Measurements from ENCODE around the gene MARK2. TPM values are rescaled to one million over a fixed set of nuclear protein-coding genes. Genes with fewer than 3 reads are reported as not detected.

Gene MARK2
- total and polyA plus RNA-seq, 2 of the 8 experiments (the other 6 are each of a cell fraction or from before 2014, with no cell fraction given): 19.3 to 58.5 TPM

DNA sequence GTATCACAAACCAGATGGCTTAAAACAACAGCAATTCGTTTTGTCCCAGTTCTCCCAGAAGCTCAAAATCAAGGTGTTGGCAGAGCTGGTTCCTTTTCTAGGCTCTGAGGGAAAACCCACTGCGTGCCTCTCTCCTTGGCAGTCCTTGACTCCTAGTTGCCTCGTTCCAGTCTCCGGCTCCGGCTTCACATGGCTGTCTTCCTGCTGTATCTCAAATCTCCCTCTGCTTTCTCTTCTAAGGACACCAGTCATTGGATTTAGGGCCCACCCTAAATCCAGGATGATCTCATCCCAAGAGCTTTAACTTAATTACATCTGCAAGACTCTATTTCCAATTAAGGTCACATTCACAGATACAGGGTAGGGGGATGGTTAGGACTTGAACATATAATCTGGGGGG lies 90.7 kb downstream of the MARK2 start (continued):
- TF ChIP-seq, protein P1, sequence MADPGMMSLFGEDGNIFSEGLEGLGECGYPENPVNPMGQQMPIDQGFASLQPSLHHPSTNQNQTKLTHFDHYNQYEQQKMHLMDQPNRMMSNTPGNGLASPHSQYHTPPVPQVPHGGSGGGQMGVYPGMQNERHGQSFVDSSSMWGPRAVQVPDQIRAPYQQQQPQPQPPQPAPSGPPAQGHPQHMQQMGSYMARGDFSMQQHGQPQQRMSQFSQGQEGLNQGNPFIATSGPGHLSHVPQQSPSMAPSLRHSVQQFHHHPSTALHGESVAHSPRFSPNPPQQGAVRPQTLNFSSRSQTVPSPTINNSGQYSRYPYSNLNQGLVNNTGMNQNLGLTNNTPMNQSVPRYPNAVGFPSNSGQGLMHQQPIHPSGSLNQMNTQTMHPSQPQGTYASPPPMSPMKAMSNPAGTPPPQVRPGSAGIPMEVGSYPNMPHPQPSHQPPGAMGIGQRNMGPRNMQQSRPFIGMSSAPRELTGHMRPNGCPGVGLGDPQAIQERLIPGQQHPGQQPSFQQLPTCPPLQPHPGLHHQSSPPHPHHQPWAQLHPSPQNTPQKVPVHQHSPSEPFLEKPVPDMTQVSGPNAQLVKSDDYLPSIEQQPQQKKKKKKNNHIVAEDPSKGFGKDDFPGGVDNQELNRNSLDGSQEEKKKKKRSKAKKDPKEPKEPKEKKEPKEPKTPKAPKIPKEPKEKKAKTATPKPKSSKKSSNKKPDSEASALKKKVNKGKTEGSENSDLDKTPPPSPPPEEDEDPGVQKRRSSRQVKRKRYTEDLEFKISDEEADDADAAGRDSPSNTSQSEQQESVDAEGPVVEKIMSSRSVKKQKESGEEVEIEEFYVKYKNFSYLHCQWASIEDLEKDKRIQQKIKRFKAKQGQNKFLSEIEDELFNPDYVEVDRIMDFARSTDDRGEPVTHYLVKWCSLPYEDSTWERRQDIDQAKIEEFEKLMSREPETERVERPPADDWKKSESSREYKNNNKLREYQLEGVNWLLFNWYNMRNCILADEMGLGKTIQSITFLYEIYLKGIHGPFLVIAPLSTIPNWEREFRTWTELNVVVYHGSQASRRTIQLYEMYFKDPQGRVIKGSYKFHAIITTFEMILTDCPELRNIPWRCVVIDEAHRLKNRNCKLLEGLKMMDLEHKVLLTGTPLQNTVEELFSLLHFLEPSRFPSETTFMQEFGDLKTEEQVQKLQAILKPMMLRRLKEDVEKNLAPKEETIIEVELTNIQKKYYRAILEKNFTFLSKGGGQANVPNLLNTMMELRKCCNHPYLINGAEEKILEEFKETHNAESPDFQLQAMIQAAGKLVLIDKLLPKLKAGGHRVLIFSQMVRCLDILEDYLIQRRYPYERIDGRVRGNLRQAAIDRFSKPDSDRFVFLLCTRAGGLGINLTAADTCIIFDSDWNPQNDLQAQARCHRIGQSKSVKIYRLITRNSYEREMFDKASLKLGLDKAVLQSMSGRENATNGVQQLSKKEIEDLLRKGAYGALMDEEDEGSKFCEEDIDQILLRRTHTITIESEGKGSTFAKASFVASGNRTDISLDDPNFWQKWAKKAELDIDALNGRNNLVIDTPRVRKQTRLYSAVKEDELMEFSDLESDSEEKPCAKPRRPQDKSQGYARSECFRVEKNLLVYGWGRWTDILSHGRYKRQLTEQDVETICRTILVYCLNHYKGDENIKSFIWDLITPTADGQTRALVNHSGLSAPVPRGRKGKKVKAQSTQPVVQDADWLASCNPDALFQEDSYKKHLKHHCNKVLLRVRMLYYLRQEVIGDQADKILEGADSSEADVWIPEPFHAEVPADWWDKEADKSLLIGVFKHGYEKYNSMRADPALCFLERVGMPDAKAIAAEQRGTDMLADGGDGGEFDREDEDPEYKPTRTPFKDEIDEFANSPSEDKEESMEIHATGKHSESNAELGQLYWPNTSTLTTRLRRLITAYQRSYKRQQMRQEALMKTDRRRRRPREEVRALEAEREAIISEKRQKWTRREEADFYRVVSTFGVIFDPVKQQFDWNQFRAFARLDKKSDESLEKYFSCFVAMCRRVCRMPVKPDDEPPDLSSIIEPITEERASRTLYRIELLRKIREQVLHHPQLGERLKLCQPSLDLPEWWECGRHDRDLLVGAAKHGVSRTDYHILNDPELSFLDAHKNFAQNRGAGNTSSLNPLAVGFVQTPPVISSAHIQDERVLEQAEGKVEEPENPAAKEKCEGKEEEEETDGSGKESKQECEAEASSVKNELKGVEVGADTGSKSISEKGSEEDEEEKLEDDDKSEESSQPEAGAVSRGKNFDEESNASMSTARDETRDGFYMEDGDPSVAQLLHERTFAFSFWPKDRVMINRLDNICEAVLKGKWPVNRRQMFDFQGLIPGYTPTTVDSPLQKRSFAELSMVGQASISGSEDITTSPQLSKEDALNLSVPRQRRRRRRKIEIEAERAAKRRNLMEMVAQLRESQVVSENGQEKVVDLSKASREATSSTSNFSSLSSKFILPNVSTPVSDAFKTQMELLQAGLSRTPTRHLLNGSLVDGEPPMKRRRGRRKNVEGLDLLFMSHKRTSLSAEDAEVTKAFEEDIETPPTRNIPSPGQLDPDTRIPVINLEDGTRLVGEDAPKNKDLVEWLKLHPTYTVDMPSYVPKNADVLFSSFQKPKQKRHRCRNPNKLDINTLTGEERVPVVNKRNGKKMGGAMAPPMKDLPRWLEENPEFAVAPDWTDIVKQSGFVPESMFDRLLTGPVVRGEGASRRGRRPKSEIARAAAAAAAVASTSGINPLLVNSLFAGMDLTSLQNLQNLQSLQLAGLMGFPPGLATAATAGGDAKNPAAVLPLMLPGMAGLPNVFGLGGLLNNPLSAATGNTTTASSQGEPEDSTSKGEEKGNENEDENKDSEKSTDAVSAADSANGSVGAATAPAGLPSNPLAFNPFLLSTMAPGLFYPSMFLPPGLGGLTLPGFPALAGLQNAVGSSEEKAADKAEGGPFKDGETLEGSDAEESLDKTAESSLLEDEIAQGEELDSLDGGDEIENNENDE (IDR thresholded peaks at IDR 0.05; ENCODE audit: insufficient replicate concordance, low read length): no peak
- TF ChIP-seq, protein P2, sequence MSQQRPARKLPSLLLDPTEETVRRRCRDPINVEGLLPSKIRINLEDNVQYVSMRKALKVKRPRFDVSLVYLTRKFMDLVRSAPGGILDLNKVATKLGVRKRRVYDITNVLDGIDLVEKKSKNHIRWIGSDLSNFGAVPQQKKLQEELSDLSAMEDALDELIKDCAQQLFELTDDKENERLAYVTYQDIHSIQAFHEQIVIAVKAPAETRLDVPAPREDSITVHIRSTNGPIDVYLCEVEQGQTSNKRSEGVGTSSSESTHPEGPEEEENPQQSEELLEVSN (IDR thresholded peaks at IDR 0.05): no peak
